Endothelial cell of umbilical vein (primary cell): ENCODE measurements around the gene RPS17.

Source experiments
- EZH2 ChIP-seq: IDR thresholded peaks from 2 replicates; pipeline ENCODE4 v1.6.1; 2012; ENCODE audit warnings: borderline replicate concordance, low read depth, mild to moderate bottlenecking, moderate library complexity, low read length, inconsistent platforms; ENCODE audit not compliant: severe bottlenecking
- GATA2 ChIP-seq: IDR thresholded peaks from 2 replicates; pipeline ENCODE4 v1.7.0; 2011; ENCODE audit warnings: low read depth, mild to moderate bottlenecking, moderate library complexity, mixed read lengths, low read length; ENCODE audit not compliant: insufficient read length, insufficient read depth
- POLR2A ChIP-seq: IDR thresholded peaks from 2 replicates; pipeline ENCODE4 v1.6.1; 2012; ENCODE audit warnings: low read depth, mild to moderate bottlenecking, control low read depth, low read length
- POLR2AphosphoS5 ChIP-seq: IDR thresholded peaks from 2 replicates; pipeline ENCODE4 v1.6.1; 2012; ENCODE audit warnings: low read depth, mild to moderate bottlenecking, control low read depth, low read length, moderate library complexity; ENCODE audit not compliant: insufficient read depth
- TF ChIP-seq, protein P1 (sequence below), 2 donors: IDR thresholded peaks; 1 replicate in 1 of 2; 2 replicates in 1 of 2; pipeline ENCODE4 v1.5.1; 2011; ENCODE audit warnings: low read length in 2 of 2, mild to moderate bottlenecking in 2 of 2, moderate library complexity in 2 of 2, control low read depth in 1 of 2, inconsistent platforms in 1 of 2, low read depth in 1 of 2; ENCODE audit not compliant: insufficient read depth in 1 of 2; ENCODE audit errors: extremely low read depth in 1 of 2

DNA sequence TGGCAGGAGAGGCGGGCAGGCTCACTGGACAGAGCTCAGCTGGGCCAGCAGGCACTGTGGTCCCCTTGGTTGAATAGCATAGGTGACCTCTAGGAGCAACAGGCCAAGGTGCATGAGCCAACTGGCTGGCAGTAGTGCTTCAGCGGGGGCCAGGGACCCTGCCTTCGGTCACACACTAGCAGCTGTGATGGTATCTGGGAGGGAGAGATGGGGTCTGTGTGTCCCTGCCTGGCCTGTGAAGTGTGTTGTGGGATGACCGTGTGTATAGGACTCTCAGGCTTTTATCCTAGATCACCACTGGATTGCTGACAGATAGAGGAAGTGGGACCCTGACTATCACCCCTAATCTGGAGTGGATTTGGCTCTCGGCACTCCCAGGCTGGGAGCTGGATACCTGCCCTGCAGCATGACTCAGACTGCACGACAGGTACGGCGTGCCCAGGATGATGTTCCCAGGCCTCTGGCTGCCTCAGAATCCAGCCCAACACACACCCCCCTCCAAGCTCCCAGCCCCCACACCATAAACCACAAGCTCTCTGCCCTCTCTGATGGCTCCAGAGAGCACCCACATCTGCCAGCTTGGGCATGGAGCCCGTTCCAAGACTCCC, 7.8 kb downstream of the RPS17 start:
- TF ChIP-seq, protein P1, sequence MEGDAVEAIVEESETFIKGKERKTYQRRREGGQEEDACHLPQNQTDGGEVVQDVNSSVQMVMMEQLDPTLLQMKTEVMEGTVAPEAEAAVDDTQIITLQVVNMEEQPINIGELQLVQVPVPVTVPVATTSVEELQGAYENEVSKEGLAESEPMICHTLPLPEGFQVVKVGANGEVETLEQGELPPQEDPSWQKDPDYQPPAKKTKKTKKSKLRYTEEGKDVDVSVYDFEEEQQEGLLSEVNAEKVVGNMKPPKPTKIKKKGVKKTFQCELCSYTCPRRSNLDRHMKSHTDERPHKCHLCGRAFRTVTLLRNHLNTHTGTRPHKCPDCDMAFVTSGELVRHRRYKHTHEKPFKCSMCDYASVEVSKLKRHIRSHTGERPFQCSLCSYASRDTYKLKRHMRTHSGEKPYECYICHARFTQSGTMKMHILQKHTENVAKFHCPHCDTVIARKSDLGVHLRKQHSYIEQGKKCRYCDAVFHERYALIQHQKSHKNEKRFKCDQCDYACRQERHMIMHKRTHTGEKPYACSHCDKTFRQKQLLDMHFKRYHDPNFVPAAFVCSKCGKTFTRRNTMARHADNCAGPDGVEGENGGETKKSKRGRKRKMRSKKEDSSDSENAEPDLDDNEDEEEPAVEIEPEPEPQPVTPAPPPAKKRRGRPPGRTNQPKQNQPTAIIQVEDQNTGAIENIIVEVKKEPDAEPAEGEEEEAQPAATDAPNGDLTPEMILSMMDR (IDR thresholded peaks at IDR 0.05; ENCODE audit: extremely low read depth in 1 of 2, insufficient read depth in 1 of 2, low read depth in 1 of 2, low read length in 2 of 2), result no peak
- TF ChIP-seq EZH2, result no peak
- TF ChIP-seq POLR2A, result no peak
- TF ChIP-seq POLR2AphosphoS5, result no peak
- no peak for TF ChIP-seq GATA2
